Islet of Langerhans (tissue), 1 donor: ENCODE results near the gene DENND4C.

Experiments
- FAIRE-seq: peaks from one replicate; lab custom pipeline; 2011; peaks lifted over from hg19 to GRCh38; lab: Jason Lieb, UNC

Gene DENND4C

DNA sequence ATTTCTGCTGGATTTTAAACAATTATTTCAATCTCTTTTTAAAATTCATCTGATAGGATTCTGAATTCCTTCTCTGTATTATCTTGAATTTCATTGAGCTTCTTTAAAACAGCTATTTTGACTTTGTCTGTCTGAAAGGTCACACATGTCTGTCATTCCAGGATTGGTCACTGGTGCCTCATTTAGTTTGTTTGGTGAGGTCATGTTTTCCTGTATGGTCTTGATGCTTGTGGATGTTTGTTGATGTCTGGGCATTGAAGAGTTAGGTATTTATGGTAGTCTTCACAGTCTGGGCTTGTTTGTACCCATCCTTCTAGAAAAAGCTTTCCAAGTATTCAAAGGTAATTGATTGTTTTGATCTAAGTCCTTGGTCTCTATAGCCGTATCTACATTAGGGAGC lies 39.1 kb downstream of the DENND4C start:
- no peak for FAIRE-seq

DNA sequence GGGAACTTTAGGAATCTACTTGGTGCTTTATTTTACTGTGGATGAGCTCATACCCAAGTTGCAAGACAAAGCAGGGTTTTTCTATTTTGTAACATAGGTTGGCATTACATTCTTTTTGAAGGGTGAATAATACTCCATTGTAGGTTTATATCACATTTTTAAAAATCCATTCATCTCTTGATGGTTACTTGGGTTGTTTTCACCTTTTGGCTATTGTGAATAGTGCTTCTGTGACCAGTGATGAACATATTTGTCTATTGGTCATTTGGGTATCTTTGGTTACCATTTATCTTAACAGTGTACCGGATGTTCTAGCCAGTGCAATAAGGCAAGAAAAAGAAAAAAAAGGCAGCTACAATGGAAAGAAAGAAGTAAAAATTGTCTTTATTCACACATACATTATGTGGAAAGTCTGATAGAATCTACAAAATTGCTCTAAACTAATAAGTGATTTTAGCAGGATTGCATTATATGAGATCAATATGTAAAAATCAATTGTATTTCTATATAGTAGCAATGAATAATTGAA lies 40.0 kb downstream of the DENND4C start:
- FAIRE-seq, result no peak

DNA sequence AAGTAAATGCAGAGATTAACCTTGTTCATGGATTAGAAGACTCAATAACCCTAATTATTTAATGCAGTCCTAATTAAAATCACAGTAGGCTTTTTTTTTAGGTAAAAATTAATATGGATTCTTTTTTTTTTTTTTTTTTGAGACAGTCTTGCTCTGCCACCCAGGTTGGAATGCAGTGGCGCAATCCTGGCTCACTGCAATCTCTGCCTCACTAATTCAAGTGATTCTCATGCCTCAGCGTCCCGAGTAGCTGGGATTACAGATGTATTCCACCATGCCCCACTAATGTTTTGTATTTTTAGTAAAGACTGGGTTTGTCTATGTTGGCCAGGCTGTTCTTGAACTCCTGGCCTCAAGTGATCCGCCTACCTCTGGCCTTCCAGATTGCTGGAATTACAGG lies 40.6 kb downstream of the DENND4C start:
- FAIRE-seq, result no peak

DNA sequence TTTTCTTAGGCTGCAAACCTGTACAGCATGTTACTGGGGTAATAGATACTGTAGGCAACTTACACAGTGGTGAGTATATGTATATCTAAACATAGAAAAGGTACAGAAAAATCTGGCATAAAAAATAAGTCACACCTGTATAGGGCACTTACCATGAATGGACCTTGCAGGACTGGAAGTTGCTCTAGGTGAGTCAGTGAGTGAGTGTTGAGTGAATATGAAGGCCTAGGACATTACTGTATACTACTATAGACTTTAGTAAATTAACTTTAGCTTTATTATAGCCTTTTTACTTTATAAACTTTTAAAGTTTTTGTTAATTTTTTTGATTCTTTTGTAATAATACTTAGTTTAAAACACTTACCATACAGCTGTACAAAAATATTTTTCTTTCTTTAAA lies 51.3 kb downstream of the DENND4C start:
- no peak for FAIRE-seq

DNA sequence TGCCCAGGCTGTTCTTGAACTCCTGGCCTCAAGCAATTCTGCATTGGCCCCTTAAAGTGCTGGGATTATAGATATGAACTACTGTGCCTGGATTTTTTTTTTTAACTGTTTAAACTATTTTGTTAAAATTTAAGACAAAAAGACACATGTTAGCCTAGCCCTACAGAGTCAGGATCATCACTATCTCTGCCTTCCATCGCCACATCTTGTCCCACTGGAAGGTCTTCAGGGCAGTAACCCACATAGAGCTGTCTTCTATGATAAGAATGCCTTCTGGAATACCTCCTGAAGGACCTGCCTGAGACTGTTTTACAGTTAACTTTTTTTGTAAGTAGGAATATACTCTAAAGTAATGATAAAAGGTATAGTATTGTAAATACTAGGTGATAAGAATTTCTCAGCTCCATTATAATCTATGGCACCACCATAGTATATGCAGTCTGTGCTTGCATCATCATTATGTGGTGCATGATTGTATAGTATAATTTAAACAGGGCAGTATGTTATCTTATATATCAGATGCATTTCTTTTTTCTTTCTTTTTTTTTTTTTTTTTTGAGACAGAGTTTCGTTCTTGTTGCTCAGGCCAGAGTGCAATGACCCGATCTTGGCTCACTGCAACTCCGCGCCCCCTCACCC lies 52.7 kb downstream of the DENND4C start:
- no peak for FAIRE-seq

DNA sequence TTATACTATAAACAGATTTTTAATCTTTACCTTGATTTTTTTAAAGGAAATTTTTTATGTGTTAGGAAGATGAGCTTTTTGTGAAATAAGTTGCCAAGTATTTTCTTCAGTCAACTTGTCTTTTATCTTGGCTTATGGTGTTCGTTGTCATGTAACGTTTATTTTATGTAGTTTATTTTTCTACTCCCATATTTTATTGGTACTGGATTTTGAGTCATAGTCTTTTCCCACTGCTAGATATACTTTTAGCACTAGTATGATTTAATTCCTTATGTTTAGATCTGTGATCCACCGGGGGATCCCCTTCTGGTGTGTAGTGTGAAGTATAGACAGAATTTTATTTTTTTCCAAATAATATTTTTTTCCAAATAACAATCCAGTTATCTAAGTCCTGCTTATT lies 54.2 kb downstream of the DENND4C start:
- FAIRE-seq, result no peak

DNA sequence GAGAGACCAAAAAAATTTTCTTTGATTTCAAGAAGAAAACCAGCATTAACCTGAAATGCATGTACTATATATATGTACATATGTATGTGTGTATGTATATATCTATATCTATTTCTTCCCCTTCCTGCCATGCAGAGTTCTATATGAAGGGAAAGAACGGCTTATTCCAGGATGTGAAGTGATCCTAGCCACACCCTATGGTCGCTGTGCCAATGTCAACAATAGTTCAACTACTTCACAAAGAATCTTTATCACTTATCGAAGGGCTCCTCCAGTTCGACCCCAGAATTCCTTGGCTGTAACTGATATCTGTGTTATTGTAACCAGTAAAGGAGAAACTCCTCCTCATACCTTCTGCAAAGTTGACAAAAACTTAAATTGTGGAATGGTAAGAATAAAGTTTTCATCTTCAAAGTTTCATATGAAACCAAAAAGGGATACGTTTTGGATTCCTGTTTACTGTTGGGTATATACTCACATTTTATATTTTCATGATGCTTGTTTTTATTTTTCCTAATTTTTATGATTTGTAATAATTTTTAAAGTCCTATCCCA lies 56.2 kb downstream of the DENND4C start:
- no peak for FAIRE-seq

DNA sequence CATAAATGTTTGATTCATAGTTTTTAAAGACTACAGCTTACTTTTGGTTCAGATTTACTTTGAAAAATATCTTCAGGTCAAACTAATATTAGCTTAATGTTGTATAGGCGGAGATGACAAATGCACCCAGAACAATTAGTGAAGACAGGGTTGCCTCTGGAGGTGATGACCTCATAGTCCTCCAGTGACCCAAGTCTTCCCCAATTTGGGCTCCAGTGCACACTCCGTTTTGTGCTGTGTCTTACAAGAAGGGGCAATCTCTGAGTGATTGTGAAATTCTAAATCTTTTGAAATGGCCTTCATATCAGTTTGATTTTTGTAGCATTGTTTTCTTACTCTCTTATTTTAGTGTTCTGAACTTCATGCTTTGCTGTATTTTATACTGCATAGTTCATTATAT lies 57.6 kb downstream of the DENND4C start:
- FAIRE-seq, result no peak

DNA sequence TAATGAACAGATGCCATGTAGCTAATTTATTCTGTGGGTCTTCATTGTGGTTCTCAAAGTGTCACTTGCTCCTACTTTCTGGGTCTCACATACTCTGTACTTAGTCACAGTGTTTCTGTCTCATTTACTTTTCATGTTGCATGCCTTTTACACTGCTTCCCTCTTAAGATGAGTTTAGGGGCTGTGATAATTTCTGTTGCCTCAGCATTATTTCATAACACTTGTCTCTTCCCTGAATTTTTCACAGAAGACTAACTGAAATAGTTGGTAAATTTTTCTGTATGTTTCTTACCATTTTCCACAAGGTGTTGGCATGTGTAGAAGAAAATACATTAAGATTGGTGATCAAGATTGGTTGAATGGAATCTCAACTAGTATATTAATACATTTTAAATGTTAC lies 59.6 kb downstream of the DENND4C start:
- FAIRE-seq, result no peak

DNA sequence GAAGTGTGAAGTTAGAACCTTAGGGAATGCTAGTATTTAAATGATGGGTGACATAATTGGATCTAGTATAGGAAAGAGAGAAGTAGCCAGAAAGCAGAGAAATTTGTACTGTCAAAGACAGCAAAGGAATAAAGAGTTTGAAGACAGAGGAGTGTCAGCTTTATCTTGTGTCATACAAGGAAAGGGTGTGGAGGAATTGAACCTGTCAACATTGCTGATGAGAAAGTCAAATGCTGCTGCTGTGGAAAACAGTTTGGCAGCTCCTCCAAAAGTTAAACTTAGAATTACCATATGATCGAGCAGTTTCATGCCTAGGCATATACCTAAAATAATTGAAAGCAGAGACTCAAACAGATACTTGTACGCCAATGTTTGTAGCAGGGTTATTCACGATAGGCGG lies 63.7 kb downstream of the DENND4C start:
- FAIRE-seq, result no peak

DNA sequence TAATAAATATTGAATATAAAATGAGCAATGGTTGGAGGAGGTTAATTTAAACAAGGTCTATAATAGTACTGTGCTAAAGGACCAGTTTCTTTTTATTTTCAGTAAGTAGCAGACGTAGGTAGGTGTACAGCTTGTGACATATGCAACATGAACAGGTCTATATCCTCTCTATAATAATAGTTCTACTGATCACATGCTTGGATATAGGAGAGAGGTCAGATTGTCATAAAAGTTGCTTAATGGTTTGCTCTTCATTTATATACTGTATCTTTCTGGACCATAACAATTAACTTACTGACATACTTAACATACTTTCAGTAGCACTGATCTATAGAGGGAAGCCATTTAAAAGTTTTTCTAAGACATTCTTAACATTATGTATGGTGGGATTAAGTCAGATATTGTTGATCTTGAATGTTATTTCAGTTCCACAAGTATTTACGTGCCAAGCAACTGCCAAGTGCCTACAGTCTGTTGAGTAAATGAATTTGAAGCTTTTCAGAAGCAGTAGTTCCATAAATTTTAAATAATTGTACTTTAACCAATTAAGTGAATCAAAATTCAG lies 68.0 kb downstream of the DENND4C start:
- no peak for FAIRE-seq

DNA sequence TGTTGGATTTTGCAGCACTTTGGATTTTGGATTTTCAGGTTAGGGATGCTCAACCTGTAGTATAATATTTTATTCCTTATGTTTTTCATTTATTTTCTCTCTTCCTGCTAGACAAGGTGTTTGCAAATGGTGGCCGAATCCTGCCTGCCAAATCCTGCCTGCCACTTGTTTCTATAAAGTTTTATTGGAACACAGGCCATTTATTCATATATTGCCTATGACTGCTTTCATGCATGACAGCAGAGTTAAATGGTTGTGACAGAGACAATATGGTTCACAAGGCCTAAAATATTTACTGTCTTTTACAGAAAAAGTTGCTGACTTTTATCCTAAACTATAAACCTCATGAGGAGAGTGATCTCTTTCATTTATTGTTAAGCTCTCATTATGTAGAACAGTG lies 72.7 kb downstream of the DENND4C start:
- FAIRE-seq, result no peak

DNA sequence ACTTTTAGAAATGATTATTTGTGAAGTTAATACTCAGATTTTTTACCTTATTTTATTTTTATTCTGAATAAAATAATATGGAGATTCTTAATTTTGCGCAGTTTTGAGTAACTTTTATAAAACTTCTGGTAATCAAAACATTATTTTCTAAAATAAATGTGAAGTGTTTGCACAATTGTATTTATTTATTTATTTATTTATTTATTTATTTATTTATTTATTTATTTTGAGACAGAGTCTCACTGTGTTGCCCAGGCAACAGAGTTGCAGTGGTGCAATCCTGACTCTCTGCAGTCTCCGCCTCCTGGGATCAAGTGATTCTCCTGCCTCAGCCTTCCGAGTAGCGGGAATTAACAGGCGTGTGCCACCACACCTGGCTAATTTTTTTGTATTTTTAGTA lies 76.1 kb downstream of the DENND4C start:
- no peak for FAIRE-seq

DNA sequence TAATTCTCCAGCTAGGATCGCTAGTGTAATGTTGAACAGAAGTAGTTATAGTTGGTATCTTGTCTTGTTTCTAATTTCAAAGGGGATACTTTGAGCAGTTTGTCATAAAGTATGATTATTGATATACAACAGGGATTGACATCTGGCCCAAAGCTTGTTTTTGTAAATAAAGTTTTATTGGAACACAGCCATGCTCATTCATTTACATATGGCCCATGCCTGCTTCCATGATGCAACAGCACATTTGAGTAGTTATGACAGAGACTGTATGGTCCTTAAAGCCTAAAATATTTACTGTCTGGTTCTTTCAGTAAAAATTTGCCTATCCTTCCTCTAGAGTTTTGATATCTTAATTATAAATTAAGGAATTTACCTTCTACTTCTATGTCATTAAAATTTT lies 79.8 kb downstream of the DENND4C start:
- FAIRE-seq, result no peak

DNA sequence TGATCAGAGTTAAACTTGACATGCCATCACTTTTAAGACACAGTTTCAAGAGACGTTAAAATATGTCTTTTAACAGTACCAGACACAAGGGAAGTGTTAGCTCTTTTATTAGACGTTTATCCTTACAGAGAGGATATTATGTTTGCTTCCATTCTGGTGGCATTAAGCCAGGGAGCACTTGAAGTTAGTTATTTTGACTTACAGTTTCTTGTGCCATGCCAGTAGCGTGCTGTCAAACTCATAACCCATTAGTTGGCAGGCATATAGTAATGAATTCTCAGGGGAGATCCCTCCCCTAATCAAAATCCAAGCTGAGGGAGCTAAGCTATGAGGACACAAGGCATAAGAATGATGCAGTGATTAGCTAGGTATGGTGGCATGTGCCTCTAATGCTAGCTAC lies 83.1 kb downstream of the DENND4C start:
- FAIRE-seq, result no peak

DNA sequence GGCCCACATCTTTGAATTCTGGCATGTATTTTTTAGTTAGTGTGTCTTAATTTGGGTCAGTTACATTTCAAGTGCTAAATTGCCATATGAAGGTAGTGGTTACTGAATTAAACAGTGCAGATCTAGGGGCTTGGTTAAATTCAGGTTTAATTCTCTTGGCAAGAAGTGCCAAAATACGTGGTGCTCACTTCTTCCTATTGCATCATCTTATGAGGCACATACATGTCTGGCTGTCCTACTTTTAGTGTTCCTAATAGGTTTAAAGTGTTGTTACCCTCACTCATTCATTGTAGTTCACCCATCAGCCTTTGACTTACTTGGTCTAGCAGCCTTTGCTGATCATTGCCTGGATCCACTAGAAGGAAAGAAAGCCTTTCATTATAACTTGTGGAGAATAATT lies 90.0 kb downstream of the DENND4C start:
- FAIRE-seq, result no peak

DNA sequence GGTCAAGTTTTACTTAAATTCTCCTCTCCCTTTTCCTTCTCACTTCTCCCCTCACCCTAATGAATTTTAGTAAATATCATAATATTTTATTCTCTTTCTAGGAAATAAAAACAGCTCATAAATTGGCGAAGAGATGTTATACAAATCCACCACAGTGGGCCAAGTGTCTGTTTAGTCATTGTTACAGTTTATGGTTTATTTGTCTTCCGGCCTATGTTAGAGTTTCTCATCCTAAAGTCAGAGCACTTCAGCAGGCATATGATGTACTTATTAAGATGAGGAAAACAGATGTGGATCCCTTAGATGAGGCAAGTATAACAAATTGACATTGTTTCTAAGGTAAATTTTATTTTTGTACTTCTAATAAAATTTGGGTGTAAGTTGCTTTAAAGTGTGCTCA lies 101.4 kb downstream of the DENND4C start:
- no peak for FAIRE-seq

DNA sequence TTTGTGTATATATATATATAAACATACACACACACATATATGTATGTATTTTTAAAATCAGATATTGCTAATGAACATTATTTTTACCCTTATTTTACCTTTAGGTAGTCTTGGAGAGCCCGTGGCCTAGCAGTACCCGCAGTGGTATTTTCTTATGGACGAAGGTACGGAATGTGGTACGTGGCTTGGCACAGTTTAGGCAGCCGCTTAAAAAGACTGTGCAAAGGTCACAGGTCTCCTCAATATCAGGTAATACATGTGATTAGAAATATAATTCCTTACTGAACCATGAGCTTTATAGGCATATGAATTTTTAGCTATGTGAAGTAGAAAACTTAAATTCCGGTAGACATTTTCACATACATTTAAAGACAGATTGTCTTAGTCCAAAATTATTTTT lies 105.7 kb downstream of the DENND4C start:
- FAIRE-seq, result no peak

DNA sequence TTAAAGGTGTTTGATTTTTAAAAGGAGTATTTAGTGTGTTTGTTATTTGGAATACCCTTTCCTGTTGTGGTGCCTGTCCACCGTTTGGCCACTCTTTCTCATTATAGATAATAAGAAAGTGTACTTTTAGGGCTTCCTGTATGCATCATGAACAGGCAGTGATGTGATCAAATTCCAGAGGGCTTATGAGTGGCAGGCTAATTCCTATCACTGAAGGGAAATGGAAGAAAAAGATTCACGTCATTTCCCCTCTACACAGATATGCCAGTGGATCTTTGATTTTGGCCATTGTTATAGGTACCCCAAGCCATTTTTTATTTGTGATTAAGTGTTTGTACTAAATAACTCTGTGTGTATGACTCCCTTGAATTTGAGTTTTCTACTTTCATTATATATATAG lies 112.5 kb downstream of the DENND4C start:
- no peak for FAIRE-seq

DNA sequence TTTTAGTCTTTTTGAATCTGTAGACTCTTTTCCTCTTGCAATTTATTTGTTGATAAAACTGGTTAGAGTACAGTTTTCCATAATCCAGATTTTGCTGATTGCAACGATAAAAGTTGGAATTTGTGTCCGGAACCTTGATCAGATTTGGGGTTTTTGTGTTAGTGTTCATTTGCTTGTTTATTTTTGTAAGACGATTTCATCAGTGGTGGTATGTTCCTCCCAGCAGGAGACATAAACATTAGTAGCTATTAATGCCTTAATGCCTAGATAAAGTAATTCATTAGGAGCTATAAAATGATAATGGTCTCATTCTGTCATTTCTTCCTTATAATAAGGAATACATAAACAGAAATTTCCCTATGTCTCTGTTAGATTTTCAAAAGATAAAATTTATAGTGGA lies 128.2 kb downstream of the DENND4C start:
- peak; percentile 56 for FAIRE-seq

DNA sequence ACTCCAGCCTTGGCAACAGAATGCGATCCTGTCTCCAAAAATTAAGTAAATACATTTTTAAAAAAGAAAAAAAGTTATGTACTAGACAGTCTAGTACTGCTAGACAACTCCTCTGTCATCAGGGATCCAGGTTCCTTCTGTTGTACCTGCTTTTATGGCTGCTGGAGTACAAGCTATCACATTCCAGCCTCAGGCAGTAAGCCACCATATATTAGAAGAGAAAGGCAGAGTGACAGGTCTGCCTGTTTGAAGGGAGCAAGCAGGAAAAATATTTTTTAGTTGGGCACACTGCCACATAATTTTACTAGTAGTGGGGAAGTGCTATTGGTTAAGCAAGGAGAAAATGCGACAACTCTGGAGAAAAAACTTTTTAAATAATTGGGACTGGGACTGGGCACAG lies 138.6 kb downstream of the DENND4C start:
- FAIRE-seq, result no peak

DNA sequence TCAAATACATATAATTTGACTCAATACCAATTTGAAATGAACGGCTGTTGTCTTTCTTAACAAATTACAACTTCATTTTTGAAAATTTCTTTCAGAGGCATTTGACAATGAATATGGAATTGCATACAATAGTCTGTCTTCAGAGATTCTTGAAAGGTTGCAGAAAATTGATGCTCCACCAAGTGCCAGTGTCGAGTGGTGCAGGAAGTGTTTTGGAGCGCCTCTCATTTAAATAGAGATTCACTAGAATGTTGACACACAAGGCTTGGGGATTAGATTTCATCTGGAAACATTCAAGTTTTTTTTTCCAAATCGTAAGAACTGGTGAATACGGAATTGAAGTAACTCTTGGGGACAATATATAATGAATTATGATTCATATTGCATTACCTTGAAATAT lies 141.4 kb downstream of the DENND4C start:
- FAIRE-seq, result no peak

DNA sequence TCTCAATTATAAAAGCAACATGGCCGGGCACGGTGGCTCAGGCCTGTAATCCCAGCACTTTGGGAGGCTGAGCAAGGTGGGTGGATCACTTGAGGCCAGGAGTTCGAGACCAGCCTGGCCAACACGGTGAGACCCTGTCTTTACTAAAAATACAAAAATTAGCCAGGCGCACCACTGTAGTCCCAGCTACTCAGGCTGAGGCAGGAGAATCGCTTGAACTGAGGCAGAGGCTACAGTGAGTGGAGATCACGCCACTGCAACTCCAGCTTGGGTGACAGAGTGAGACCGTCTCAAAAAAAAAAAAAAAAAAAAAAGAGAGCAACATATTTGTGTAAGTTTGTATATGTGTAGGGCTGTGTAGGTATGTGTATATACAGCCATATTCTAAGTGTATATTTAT lies 142.1 kb downstream of the DENND4C start:
- no peak for FAIRE-seq

DNA sequence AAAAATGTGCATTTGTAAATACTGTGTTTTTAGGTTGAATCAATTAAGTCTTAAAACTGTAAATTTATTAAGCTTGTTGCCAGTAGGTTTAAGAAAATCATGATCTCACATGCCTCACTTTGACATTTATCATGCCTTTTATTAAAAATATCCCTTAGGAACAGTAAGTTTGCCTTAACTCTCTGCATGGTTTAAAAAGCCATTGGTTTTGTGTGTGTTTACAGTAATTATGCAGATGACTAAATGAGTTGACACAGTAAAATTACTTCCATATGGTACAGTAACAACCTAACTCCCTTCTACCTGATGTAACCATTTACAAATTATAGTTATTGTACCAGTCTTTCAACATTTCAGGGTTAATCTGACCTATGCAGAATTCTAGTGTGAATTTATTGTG lies 143.0 kb downstream of the DENND4C start:
- peak; percentile 85 for FAIRE-seq
